Vagina (tissue), 2 donors: ENCODE results near the gene GFER.

ENCODE experiments used
- POLR2A ChIP-seq, 2 donors: fragments of 450-650 bp; IDR thresholded peaks; one replicate each; pipeline ENCODE4 v1.6.1; 2017; ENCODE audit warnings: antibody characterized with exemption in 2 of 2, mild to moderate bottlenecking in 2 of 2, moderate library complexity in 2 of 2
- POLR2AphosphoS5 ChIP-seq, 2 donors: sonication (generic); formaldehyde crosslinking; IDR thresholded peaks; one replicate each; pipeline ENCODE4 v1.9.0; 2017; ENCODE audit warnings: antibody characterized with exemption in 2 of 2, mild to moderate bottlenecking in 2 of 2, low read depth in 1 of 2; ENCODE audit not compliant: insufficient read depth in 1 of 2
- TF ChIP-seq, protein P1 (sequence below), 3 experiments: fragments of 450-650 bp in 2 of 3; fragments of 200-600 bp in 1 of 3; sonication (generic) in 1 of 3; IDR thresholded peaks; one replicate each; pipeline ENCODE4 v1.5.1; 2017 to 2019; ENCODE audit warnings: antibody characterized with exemption in 3 of 3, mild to moderate bottlenecking in 2 of 3, moderate library complexity in 2 of 3

DNA sequence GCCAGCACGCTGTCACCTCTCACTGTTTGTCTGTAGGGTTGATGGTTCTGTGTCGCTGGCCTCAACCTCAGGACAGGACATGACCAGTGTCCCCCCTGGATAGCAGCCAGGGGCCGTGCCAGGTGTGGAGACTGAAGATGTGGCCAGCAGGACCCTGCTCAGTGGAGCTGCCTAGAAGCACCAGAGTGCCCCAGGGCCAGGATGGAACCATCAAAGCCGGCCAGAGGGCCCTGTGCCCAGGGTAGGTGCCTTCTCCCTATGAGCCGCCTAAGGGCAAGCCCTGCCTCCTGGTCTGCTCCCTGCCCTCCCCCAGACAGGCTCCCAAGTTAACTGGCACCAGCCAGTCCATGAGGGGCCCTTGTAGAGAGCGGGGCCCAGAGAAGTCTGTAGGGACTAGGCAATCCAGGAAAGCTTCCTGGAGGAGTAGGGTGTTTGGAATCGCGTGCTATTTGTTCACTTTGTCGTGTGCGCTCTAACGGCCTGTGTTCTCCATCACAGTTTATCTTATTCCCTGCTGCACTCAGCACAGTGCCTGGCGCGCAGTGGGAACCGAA, 25.2 kb upstream of the GFER start:
- TF ChIP-seq, protein P1, sequence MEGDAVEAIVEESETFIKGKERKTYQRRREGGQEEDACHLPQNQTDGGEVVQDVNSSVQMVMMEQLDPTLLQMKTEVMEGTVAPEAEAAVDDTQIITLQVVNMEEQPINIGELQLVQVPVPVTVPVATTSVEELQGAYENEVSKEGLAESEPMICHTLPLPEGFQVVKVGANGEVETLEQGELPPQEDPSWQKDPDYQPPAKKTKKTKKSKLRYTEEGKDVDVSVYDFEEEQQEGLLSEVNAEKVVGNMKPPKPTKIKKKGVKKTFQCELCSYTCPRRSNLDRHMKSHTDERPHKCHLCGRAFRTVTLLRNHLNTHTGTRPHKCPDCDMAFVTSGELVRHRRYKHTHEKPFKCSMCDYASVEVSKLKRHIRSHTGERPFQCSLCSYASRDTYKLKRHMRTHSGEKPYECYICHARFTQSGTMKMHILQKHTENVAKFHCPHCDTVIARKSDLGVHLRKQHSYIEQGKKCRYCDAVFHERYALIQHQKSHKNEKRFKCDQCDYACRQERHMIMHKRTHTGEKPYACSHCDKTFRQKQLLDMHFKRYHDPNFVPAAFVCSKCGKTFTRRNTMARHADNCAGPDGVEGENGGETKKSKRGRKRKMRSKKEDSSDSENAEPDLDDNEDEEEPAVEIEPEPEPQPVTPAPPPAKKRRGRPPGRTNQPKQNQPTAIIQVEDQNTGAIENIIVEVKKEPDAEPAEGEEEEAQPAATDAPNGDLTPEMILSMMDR (IDR thresholded peaks at IDR 0.05): no peak
- TF ChIP-seq POLR2AphosphoS5 (IDR thresholded peaks at IDR 0.05; ENCODE audit: insufficient read depth in 1 of 2, low read depth in 1 of 2) (no peak), POLR2A (IDR thresholded peaks at IDR 0.05) (no peak)
